Measurements from ENCODE around the gene NOTCH3. TPM values are rescaled to one million over a fixed set of nuclear protein-coding genes. Genes with fewer than 3 reads are reported as not detected.
A peak's percentile ranks its signal among the peaks of the same experiment; 100 is the strongest.

The NOTCH3 gene
- total RNA-seq, 1 experiment from 2014 or later: 39.4 TPM

GRCh38 chr19:15194938-15195337 is 5.9 kb downstream of the NOTCH3 start:
- ChIA-PET CTCF (interaction anchor here (0.9 to 1.3 kb wide), 3 partner anchors 57 to 361 kb away, joined by 3 to 4 read pairs (median 4); no protein-coding TSS in a partner anchor), POLR2A (no interaction called here), RAD21 (ENCODE audit: low non-redundant PET in 1 of 2, low total read pairs in 2 of 2, uncharacterized antibody in 2 of 2, unreplicated experiment in 2 of 2) (no interaction called here)
- Histone ChIP-seq H3K27ac (ENCODE audit: low read depth, low read length) (peak overlapping the region; percentile 33), H3K9me3 (ENCODE audit: control insufficient read depth in 1 of 2, insufficient read depth in 1 of 2, low read depth in 1 of 2, low read length in 2 of 2) (no peaks in the 10 kb centered on the region), H3K79me2 (ENCODE audit: insufficient read depth, low read length) (no peaks in the 10 kb centered on the region), H3K36me3 (ENCODE audit: control insufficient read depth in 1 of 2, insufficient read depth in 2 of 2, low read length in 2 of 2) (peaks cover 0 to 10% of the 10 kb centered on the region in 2 experiments; a peak in 2 of 4 replicates), H3K4me1 (ENCODE audit: control insufficient read depth in 1 of 2, insufficient read depth in 2 of 2, low read length in 2 of 2) (peaks cover 20 to 40% of the 10 kb centered on the region in 2 experiments), H2AFZ (ENCODE audit: low read depth, low read length, poor library complexity, severe bottlenecking) (no peak overlapping the region), H3K27me3 (ENCODE audit: insufficient read depth, low read length) (no peaks in the 10 kb centered on the region), H3K9me2 (ENCODE audit: insufficient read depth) (no peaks in the 10 kb centered on the region), H4K20me1 (ENCODE audit: insufficient read depth) (no peaks in the 10 kb centered on the region), H3K9ac (ENCODE audit: low read length) (peak overlapping the region; percentile 56; the same call in 1 of the 2 replicates), H3K4me2 (ENCODE audit: low read length) (peak overlapping the region; percentile 87), H3K4me3 (replicated peaks in 1 of 2; ENCODE audit: low read depth in 1 of 2, low read length in 2 of 2) (peak overlapping the region; percentile 39 to 59)
- BruUV-seq (replicated peaks): no TSS peak
- no peak for ATAC-seq
- intact Hi-C loops (cut with micrococcal nuclease): no loop called here
- no peak for DNase-seq (ENCODE audit: low read depth, low spot score)
- no peak for TF ChIP-seq SIN3A (IDR thresholded peaks at IDR 0.05; ENCODE audit: low read depth)
- no peak for TF ChIP-seq TCF7L2 (IDR thresholded peaks at IDR 0.05; ENCODE audit: borderline replicate concordance, extremely low read depth, insufficient read depth, insufficient read length)
- no peak for TF ChIP-seq POLR2A (IDR thresholded peaks at IDR 0.05; ENCODE audit: borderline replicate concordance, extremely low read depth, insufficient read depth, insufficient read length)
- TF ChIP-seq CEBPB (IDR thresholded peaks at IDR 0.05; ENCODE audit: low read depth): no peak
- TF ChIP-seq ZBTB33 (IDR thresholded peaks at IDR 0.05; ENCODE audit: extremely low read depth, insufficient replicate concordance, low read length): no peak
- no peak for TF ChIP-seq EGR1 (IDR thresholded peaks at IDR 0.05; ENCODE audit: low read depth)
- no peak for TF ChIP-seq MAX (IDR thresholded peaks at IDR 0.05)

- no peak for ATAC-seq
- Histone ChIP-seq H2AFZ (ENCODE audit: low read depth, low read length, poor library complexity, severe bottlenecking) (no peak overlapping the region), H3K36me3 (ENCODE audit: control insufficient read depth in 1 of 2, insufficient read depth in 2 of 2, low read length in 2 of 2) (peaks cover 0 to 10% of the 10 kb centered on the region in 2 experiments; a peak in 2 of 4 replicates), H3K4me3 (replicated peaks in 1 of 2; ENCODE audit: low read depth in 1 of 2, low read length in 2 of 2) (no peak overlapping the region), H3K9ac (ENCODE audit: low read length) (no peak overlapping the region), H4K20me1 (ENCODE audit: insufficient read depth) (no peaks in the 10 kb centered on the region), H3K4me1 (ENCODE audit: control insufficient read depth in 1 of 2, insufficient read depth in 2 of 2, low read length in 2 of 2) (peaks cover 13 to 20% of the 10 kb centered on the region in 2 experiments), H3K79me2 (ENCODE audit: insufficient read depth, low read length) (no peaks in the 10 kb centered on the region), H3K4me2 (ENCODE audit: low read length) (no peak overlapping the region), H3K27me3 (ENCODE audit: insufficient read depth, low read length) (no peaks in the 10 kb centered on the region), H3K9me3 (ENCODE audit: control insufficient read depth in 1 of 2, insufficient read depth in 1 of 2, low read depth in 1 of 2, low read length in 2 of 2) (no peaks in the 10 kb centered on the region), H3K27ac (ENCODE audit: low read depth, low read length) (no peak overlapping the region; the same call in 1 of the 2 replicates), H3K9me2 (ENCODE audit: insufficient read depth) (no peaks in the 10 kb centered on the region)
- RAD21 ChIA-PET (ENCODE audit: low non-redundant PET in 1 of 2, low total read pairs in 2 of 2, uncharacterized antibody in 2 of 2, unreplicated experiment in 2 of 2): no interaction called here
- no TSS peak for BruUV-seq (replicated peaks)
- TF ChIP-seq EZH2 (IDR thresholded peaks at IDR 0.05): no peak
- no peak for TF ChIP-seq SRF (IDR thresholded peaks at IDR 0.05; ENCODE audit: low read depth)
- no peak for TF ChIP-seq ZFX (IDR thresholded peaks at IDR 0.05)
- TF ChIP-seq POLR2AphosphoS5 (IDR thresholded peaks at IDR 0.05; ENCODE audit: low read depth, low read length): no peak
- TF ChIP-seq ATF3 (IDR thresholded peaks at IDR 0.05): no peak
- TF ChIP-seq TCF7L2 (IDR thresholded peaks at IDR 0.05; ENCODE audit: borderline replicate concordance, extremely low read depth, insufficient read depth, insufficient read length): no peak
- TF ChIP-seq REST (IDR thresholded peaks at IDR 0.05; ENCODE audit: low read depth): no peak
- TF ChIP-seq FOSL1 (IDR thresholded peaks at IDR 0.05; ENCODE audit: low read depth): no peak
- POLR2A ChIA-PET: no interaction called here
- CTCF ChIA-PET: no interaction called here
- no peak for DNase-seq (ENCODE audit: low read depth, low spot score)
- intact Hi-C loops (cut with micrococcal nuclease): no loop called here
Observed at GRCh38 chr19:15191982-15192381, 8.8 kb downstream of the NOTCH3 start.
